MM.1S (cell line): ENCODE measurements around the gene IRAK1BP1.

ENCODE experiments used
- DNase-seq: peaks from one replicate; pipeline ENCODE4 v3.0.0-alpha.2; 2015
- H2AFZ ChIP-seq: fragments of 300-600 bp; sonication (generic); 2 replicates; pipeline ENCODE4 v1.6.0; 2016; ENCODE audit warnings: antibody characterized with exemption, low read length
- H3F3A ChIP-seq: fragments of 300-600 bp; sonication (generic); 2 replicates; pipeline ENCODE4 v1.6.1; 2016; ENCODE audit warnings: mild to moderate bottlenecking, antibody characterized with exemption, low read length, moderate library complexity, mixed read lengths; ENCODE audit not compliant: insufficient read depth
- H3K27ac ChIP-seq: fragments of 300-600 bp; sonication (generic); 2 replicates; pipeline ENCODE4 v1.5.1; 2016; ENCODE audit warnings: mild to moderate bottlenecking, low read length
- H3K27me3 ChIP-seq: fragments of 300-600 bp; sonication (generic); replicated peaks from 2 replicates; pipeline ENCODE4 v1.6.0; 2016; ENCODE audit warnings: low read length; ENCODE audit not compliant: insufficient read depth
- H3K36me3 ChIP-seq: fragments of 300-600 bp; sonication (generic); replicated peaks from 2 replicates; pipeline ENCODE4 v1.6.1; 2016; ENCODE audit warnings: mild to moderate bottlenecking, low read length, mixed read lengths; ENCODE audit not compliant: insufficient read depth
- H3K4me1 ChIP-seq: fragments of 300-600 bp; sonication (generic); 2 replicates; pipeline ENCODE4 v1.6.1; 2016; ENCODE audit warnings: low read length, mixed read lengths
- H3K4me2 ChIP-seq: fragments of 300-600 bp; sonication (generic); 2 replicates; pipeline ENCODE4 v1.6.0; 2016; ENCODE audit warnings: low read depth, low read length
- H3K4me3 ChIP-seq: fragments of 300-600 bp; sonication (generic); 2 replicates; pipeline ENCODE4 v1.5.1; 2016; ENCODE audit warnings: low read length, mixed read lengths
- H3K79me2 ChIP-seq: fragments of 300-600 bp; sonication (generic); 2 replicates; pipeline ENCODE4 v1.6.1; 2016; ENCODE audit warnings: mixed run types, low read length, mixed read lengths
- H3K9ac ChIP-seq: fragments of 300-600 bp; sonication (generic); 2 replicates; pipeline ENCODE4 v1.6.1; 2016; ENCODE audit warnings: low read length, mixed read lengths
- H3K9me2 ChIP-seq: fragments of 300-600 bp; sonication (generic); replicated peaks from 2 replicates; pipeline ENCODE4 v1.6.1; 2016; ENCODE audit warnings: mild to moderate bottlenecking, low read length, mixed read lengths; ENCODE audit not compliant: insufficient read depth
- H3K9me3 ChIP-seq: fragments of 300-600 bp; sonication (generic); replicated peaks from 2 replicates; pipeline ENCODE4 v1.6.1; 2016; ENCODE audit warnings: mild to moderate bottlenecking, low read length, mixed read lengths; ENCODE audit not compliant: insufficient read depth
- H4K20me1 ChIP-seq: fragments of 300-600 bp; sonication (generic); 2 replicates; pipeline ENCODE4 v1.6.1; 2016; ENCODE audit warnings: mild to moderate bottlenecking, low read length, moderate library complexity, mixed read lengths; ENCODE audit not compliant: insufficient read depth
- EZH2 ChIP-seq: fragments of 300-600 bp; sonication (generic); optimal IDR thresholded peaks from 2 replicates; pipeline ENCODE3; 2017; ENCODE audit warnings: low read depth, mild to moderate bottlenecking, antibody characterized with exemption, low read length, mixed read lengths
- EZH2phosphoT487 ChIP-seq: fragments of 300-600 bp; sonication (generic); IDR thresholded peaks from 2 replicates; pipeline ENCODE4 v1.6.1; 2018; ENCODE audit warnings: antibody characterized with exemption, low read length
- TF ChIP-seq, protein P1 (sequence below): fragments of 300-600 bp; sonication (generic); IDR thresholded peaks from 2 replicates; pipeline ENCODE4 v1.5.1; 2016; ENCODE audit warnings: antibody characterized with exemption, low read length, mixed read lengths

The IRAK1BP1 gene

DNA sequence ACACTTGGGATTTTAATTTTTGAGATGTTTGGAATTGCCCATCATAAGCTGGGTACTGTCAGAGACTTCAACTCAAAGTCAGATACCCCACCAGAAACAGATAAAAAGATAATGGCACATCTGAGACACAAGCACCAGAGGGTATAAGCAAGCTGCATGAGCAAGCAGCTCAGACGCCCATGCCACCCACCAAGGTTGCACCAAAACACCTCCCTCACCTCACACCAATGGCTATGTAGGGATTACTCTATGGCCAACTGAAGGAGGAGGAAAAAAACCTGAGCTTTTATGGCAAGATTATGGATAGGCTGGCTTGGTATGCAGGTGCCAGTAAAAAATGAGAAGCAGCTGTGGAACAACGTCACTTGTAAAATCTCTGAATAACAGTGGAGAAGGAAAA, 3.8 kb upstream of the IRAK1BP1 start:
- Histone ChIP-seq H3F3A (peaks cover 13% of the 10 kb centered on the region), H3K9me2 (no peaks in the 10 kb centered on the region), H2AFZ (no peak overlapping the region), H3K36me3 (no peaks in the 10 kb centered on the region), H3K27ac (no peak overlapping the region), H3K79me2 (peaks cover 4% of the 10 kb centered on the region; the same call in 1 of the 2 replicates), H3K27me3 (no peaks in the 10 kb centered on the region), H4K20me1 (no peaks in the 10 kb centered on the region), H3K4me1 (peaks cover 18% of the 10 kb centered on the region; the same call in 1 of the 2 replicates), H3K4me2 (no peak overlapping the region), H3K9me3 (no peaks in the 10 kb centered on the region), H3K9ac (no peak overlapping the region), H3K4me3 (no peak overlapping the region)
- no peak for DNase-seq
- TF ChIP-seq, protein P1, sequence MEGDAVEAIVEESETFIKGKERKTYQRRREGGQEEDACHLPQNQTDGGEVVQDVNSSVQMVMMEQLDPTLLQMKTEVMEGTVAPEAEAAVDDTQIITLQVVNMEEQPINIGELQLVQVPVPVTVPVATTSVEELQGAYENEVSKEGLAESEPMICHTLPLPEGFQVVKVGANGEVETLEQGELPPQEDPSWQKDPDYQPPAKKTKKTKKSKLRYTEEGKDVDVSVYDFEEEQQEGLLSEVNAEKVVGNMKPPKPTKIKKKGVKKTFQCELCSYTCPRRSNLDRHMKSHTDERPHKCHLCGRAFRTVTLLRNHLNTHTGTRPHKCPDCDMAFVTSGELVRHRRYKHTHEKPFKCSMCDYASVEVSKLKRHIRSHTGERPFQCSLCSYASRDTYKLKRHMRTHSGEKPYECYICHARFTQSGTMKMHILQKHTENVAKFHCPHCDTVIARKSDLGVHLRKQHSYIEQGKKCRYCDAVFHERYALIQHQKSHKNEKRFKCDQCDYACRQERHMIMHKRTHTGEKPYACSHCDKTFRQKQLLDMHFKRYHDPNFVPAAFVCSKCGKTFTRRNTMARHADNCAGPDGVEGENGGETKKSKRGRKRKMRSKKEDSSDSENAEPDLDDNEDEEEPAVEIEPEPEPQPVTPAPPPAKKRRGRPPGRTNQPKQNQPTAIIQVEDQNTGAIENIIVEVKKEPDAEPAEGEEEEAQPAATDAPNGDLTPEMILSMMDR = no peak
- TF ChIP-seq EZH2 = no peak
- no peak for TF ChIP-seq EZH2phosphoT487

DNA sequence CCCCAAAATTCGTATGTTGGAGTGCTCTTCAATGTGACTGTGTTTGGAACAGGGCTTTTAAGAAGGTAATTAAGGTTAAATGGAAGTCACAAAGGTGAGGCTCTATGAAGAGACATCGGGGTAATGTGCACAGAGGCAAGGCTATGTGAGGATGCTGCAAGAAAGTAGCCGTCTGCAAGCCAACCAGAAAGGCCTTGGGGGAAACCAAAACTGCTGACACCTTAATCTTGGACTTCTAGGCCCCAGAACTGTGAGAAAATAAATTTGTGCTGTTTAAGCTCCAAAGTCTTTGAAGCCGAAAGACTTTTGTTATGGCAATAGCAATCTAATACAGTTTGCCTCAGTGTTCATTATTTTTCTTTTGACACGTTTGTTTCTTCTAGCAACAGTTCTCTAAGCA, 2.4 kb upstream of the IRAK1BP1 start:
- no peak overlapping the region for H3K4me3 ChIP-seq
- H3K27ac ChIP-seq = peak overlapping the region; percentile 32; the same call in 1 of the 2 replicates

DNA sequence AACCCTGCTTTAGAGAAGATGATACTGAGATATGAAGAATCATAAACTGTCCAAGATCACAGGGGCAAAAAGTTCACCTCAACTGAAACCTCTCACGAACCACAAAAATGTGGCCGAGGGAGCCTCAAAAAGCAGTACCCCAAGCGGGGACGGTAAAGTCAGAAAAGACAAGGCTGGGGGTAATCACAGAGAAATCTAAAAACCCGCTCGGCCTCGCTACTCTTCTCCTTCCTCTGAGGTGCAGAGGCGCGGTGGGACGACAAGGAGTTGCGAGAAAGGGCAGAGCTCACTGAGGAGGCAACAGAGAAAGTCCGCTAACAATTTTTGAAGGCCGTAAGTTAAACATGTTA, 356 bp upstream of the IRAK1BP1 start:
- peak; percentile 51 for DNase-seq
- no peaks in the 10 kb centered on the region for H3K9me2 ChIP-seq
- TF ChIP-seq, protein P1 = no peak
- no peak for TF ChIP-seq EZH2
- H3K4me3 ChIP-seq = peak overlapping the region; percentile 90
- peak overlapping the region; percentile 97 for H2AFZ ChIP-seq
- peaks cover 18% of the 10 kb centered on the region; the same call in 1 of the 2 replicates for H3K4me1 ChIP-seq
- no peaks in the 10 kb centered on the region for H4K20me1 ChIP-seq
- peak overlapping the region; percentile 70 for H3K4me2 ChIP-seq
- peak overlapping the region; percentile 79 for H3K9ac ChIP-seq
- peak overlapping the region; percentile 86; the same call in 1 of the 2 replicates for H3K27ac ChIP-seq
- H3K36me3 ChIP-seq = no peaks in the 10 kb centered on the region
- H3K27me3 ChIP-seq = no peaks in the 10 kb centered on the region
- H3K79me2 ChIP-seq = peaks cover 5% of the 10 kb centered on the region; the same call in 1 of the 2 replicates
- no peaks in the 10 kb centered on the region for H3K9me3 ChIP-seq
- H3F3A ChIP-seq = peaks cover 13% of the 10 kb centered on the region

More for the DNA sequence above, 2.4 kb upstream of the IRAK1BP1 start:
- Histone ChIP-seq H3K4me2 (peak overlapping the region; percentile 33; the same call in 1 of the 2 replicates), H2AFZ (no peak overlapping the region), H3F3A (peaks cover 13% of the 10 kb centered on the region), H3K27me3 (no peaks in the 10 kb centered on the region), H3K9me2 (no peaks in the 10 kb centered on the region), H3K4me1 (peaks cover 18% of the 10 kb centered on the region; the same call in 1 of the 2 replicates), H4K20me1 (no peaks in the 10 kb centered on the region), H3K9me3 (no peaks in the 10 kb centered on the region), H3K79me2 (peaks cover 5% of the 10 kb centered on the region; the same call in 1 of the 2 replicates), H3K36me3 (no peaks in the 10 kb centered on the region), H3K9ac (no peak overlapping the region)
- DNase-seq = peak; percentile 62
- TF ChIP-seq EZH2 (no peak), EZH2phosphoT487 (no peak)
- TF ChIP-seq, protein P1 = no peak
